Cardiac muscle cell (in vitro differentiated cells and primary cell): ENCODE results near the gene SERINC5. TPM values are rescaled to one million over a fixed set of nuclear protein-coding genes. Genes with fewer than 3 reads are reported as not detected.
A peak's percentile ranks its signal among the peaks of the same experiment; 100 is the strongest.
"Not testable (repeated sequence)": the region's sequence is repeated elsewhere in the genome, so short reads cannot be mapped to it uniquely, and the experiment has no call there.

Source experiments
- DNase-seq, 2 donors: peaks; one replicate each; pipeline versions ENCODE4 v3.0.0 to v3.0.0-alpha.2; 2010 to 2017; ENCODE audit warnings: low read depth in 1 of 2, low spot score in 1 of 2
- H3K27ac ChIP-seq: fragments of 200-600 bp; sonication (generic); 2 replicates; pipeline ENCODE4 v1.5.1; 2016
- H3K27me3 ChIP-seq: fragments of 200-600 bp; sonication (generic); 2 replicates; pipeline ENCODE4 v1.6.0; 2016; ENCODE audit warnings: control low read depth
- H3K36me3 ChIP-seq: fragments of 200-600 bp; sonication (generic); 2 replicates; pipeline ENCODE4 v1.5.1; 2016; ENCODE audit warnings: control low read depth
- H3K4me1 ChIP-seq: fragments of 200-600 bp; sonication (generic); 2 replicates; pipeline ENCODE4 v1.8.1; 2017; ENCODE audit warnings: low read depth, mild to moderate bottlenecking, mixed run types
- H3K4me3 ChIP-seq: fragments of 200-600 bp; sonication (generic); 2 replicates; pipeline ENCODE4 v1.5.1; 2016; ENCODE audit warnings: mild to moderate bottlenecking
- H3K9me3 ChIP-seq: fragments of 200-600 bp; sonication (generic); 2 replicates; pipeline ENCODE4 v1.5.1; 2017; ENCODE audit warnings: low read depth, mild to moderate bottlenecking, control low read depth
- polyA plus RNA-seq: library from polyadenylated mRNA; unstranded; fragments of >200 nt; fragmentation: Nextera tagmentation; extraction: Ambion mirVana; gene quantifications from 2 replicates; pipeline ENCODE4 v1.2.1, GENCODE V29; 2016
- total RNA-seq: library from RNA; depleted of rRNA; stranded (reverse); fragments of >200 nt; gene quantifications from 2 replicates; pipeline ENCODE4 v1.2.3, GENCODE V29; 2016
- TF ChIP-seq, protein P1 (sequence below): IDR thresholded peaks from 2 replicates; pipeline ENCODE4 v1.5.1; 2012; ENCODE audit warnings: low read depth, mild to moderate bottlenecking, low read length

SERINC5 gene
- total and polyA plus RNA-seq, 2 experiments from 2014 or later, result 10.8 to 33.6 TPM

DNA sequence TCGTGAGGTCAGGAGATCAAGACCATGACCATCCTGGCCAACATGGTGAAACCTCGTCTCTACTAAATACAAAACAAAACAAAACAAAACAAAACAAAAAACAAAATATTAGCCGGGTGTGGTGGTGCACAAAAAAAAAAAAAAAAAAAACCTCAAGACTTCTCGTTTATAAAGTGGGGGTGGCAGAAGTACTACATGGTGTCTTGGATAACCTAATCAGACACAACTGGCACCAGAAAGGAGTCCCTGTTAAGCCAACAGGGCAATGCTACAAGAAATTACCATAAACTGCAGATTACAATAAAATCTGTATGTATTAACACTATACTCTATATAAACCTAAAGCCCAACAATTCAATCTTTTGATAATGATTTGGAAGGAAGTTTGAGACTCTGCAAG lies 50.0 kb downstream of the SERINC5 start:
- Histone ChIP-seq H3K4me1 (peaks cover 47% of the 10 kb centered on the region), H3K27ac (peak overlapping the region; percentile 97), H3K27me3 (no peaks in the 10 kb centered on the region), H3K4me3 (no peak overlapping the region), H3K9me3 (no peaks in the 10 kb centered on the region), H3K36me3 (peaks cover 4% of the 10 kb centered on the region)
- TF ChIP-seq, protein P1, sequence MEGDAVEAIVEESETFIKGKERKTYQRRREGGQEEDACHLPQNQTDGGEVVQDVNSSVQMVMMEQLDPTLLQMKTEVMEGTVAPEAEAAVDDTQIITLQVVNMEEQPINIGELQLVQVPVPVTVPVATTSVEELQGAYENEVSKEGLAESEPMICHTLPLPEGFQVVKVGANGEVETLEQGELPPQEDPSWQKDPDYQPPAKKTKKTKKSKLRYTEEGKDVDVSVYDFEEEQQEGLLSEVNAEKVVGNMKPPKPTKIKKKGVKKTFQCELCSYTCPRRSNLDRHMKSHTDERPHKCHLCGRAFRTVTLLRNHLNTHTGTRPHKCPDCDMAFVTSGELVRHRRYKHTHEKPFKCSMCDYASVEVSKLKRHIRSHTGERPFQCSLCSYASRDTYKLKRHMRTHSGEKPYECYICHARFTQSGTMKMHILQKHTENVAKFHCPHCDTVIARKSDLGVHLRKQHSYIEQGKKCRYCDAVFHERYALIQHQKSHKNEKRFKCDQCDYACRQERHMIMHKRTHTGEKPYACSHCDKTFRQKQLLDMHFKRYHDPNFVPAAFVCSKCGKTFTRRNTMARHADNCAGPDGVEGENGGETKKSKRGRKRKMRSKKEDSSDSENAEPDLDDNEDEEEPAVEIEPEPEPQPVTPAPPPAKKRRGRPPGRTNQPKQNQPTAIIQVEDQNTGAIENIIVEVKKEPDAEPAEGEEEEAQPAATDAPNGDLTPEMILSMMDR, result no peak
- DNase-seq, result no peak

DNA sequence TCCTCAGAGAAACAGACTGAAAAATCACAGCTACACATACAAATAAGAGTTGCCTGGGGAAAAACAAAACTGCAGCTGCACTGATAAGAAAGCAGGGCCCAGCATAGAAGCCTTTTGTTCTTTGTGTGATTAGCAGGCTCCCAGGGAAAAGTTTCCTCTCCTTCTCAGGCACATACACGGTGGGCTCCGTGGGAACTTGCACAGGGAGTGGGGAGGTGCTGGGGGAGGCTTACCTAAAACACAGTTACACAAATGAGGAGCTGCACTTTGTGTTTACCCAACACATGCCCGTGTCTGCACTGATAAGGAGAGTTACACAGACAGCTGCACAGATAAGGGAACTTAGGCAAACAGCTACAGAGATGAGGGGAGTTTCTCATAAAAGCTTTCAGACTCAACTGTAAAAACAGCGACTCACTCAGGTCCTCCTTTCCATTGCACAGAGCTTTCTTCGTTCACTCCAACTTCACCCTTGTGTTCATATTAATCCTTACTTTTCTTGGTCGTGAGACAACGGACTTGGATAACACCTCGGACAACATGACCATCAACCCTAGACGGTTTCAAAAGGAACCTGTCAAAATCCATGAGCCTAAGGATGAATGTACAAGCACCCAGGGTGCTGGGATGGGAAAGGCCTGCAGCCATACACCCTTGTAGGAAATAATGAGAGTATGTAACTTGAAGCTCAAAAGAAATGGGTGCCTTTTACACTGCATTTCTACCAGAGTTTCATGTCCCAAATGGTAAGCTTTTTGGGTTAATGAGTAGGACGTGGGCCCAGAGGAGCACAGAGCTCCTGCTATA lies 50.8 kb downstream of the SERINC5 start:
- peaks cover 39% of the 10 kb centered on the region for H3K4me1 ChIP-seq
- H3K27ac ChIP-seq, result peak overlapping the region; percentile 97
- H3K36me3 ChIP-seq, result peaks cover 4% of the 10 kb centered on the region
- peak; percentile 58 to 85 for DNase-seq
- no peaks in the 10 kb centered on the region for H3K27me3 ChIP-seq
- H3K4me3 ChIP-seq, result no peak overlapping the region
- H3K9me3 ChIP-seq, result no peaks in the 10 kb centered on the region
- TF ChIP-seq, protein P1, result peak; percentile 33

GRCh38 chr5:80201763-80202162 lies 54.1 kb downstream of the SERINC5 start:
- H3K4me3 ChIP-seq, H3K27me3 ChIP-seq, H3K36me3 ChIP-seq, H3K27ac ChIP-seq, H3K9me3 ChIP-seq, DNase-seq: not testable (repeated sequence)
- H3K4me1 ChIP-seq, result peaks cover 31% of the 10 kb centered on the region

DNA sequence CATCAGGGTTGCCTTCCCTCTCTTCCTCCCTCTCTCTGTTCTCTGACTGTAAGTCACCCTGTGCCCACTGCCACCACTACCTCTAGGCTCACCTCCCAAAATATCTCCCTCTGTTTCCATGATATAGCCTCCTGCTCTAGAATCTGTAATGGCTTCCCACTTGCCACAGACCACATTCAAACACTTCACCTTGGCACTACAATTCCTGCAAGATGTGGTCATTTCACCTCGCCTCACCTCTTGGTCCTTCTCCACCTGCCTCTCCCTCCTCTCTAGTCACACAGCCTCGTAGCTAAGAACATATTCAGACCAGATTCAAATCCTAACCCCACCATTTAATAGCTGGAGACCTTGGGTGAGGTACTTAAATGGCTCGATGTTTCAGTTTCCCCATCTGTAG lies 56.9 kb downstream of the SERINC5 start:
- Histone ChIP-seq H3K4me1 (peaks cover 28% of the 10 kb centered on the region), H3K36me3 (peaks cover 4% of the 10 kb centered on the region), H3K27ac (peak overlapping the region; percentile 42), H3K4me3 (no peak overlapping the region), H3K27me3 (no peaks in the 10 kb centered on the region), H3K9me3 (no peaks in the 10 kb centered on the region)
- TF ChIP-seq, protein P1, result no peak
- no peak for DNase-seq

DNA sequence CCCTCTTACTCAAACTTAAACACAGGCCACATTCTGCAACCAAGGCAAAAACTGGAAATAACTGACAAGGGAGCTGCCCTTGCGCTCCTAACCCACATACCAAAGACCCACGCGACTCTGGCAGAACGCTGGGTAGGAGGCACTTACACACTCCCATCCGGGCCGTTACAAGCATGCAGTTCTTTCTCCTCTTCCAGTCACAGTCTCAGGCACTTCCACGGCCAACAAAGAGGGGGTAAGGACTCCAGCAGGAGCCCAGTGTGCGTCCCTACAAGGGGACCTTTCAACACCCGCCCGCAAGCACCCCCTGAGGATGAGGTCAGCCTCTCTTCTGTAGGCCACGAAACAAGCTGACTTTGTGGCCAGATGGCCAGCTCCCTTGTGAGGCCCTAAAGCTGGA lies 57.4 kb downstream of the SERINC5 start:
- Histone ChIP-seq H3K27me3 (no peaks in the 10 kb centered on the region), H3K4me3 (no peak overlapping the region), H3K27ac (peak overlapping the region; percentile 42), H3K4me1 (peaks cover 30% of the 10 kb centered on the region), H3K36me3 (peaks cover 4% of the 10 kb centered on the region), H3K9me3 (no peaks in the 10 kb centered on the region)
- DNase-seq, result peak in 1 of 2 donors; percentile 58
- TF ChIP-seq, protein P1, result no peak

- Histone ChIP-seq H3K4me1 (peaks cover 51% of the 10 kb centered on the region), H3K9me3 (no peaks in the 10 kb centered on the region), H3K36me3 (no peaks in the 10 kb centered on the region), H3K27ac (no peak overlapping the region), H3K27me3 (no peaks in the 10 kb centered on the region), H3K4me3 (no peak overlapping the region)
- TF ChIP-seq, protein P1, result no peak
- DNase-seq, result no peak
Measured at GRCh38 chr5:80195837-80196400, 59.9 kb downstream of the SERINC5 start.
